ENCODE results near the gene TBC1D2.
"Not testable (repeated sequence)": the region's sequence is repeated elsewhere in the genome, so short reads cannot be mapped to it uniquely, and the experiment has no call there.

TBC1D2 gene

GRCh38 chr9:98175028-98175569 is 80.3 kb downstream of the TBC1D2 start:
- in situ Hi-C loops (cut with HindIII; ENCODE audit: low sequenced_read_pairs), result no loop called here

- in situ Hi-C loops (cut with HindIII; ENCODE audit: low sequenced_read_pairs), result not testable (repeated sequence)
Measured at GRCh38 chr9:98174502-98174918, 80.9 kb downstream of the TBC1D2 start.

DNA sequence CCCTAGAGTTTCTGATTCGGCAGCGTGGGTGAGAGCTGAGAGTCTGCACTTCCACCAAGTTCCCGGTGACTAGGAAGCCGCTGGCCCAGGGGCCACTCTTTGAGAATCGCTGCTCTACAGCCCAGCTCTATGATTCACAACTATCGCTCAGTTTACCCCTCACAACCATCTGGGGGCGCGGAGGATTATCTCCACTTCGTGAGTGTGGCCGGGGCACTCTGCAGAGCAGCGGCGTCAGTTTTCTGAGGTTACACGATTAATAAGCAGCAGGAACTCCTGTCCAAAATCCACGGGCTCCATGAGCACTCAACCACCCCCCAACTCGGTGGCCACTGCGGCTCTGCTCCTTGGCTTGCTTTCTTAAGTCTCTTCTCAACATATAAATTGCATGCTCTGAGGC is 82.3 kb downstream of the TBC1D2 start:
- in situ Hi-C loops (cut with HindIII; ENCODE audit: low sequenced_read_pairs), result no loop called here

- in situ Hi-C loops (cut with HindIII; ENCODE audit: low sequenced_read_pairs), result no loop called here
Measured at GRCh38 chr9:98172604-98173003, 82.8 kb downstream of the TBC1D2 start.

GRCh38 chr9:98171176-98171925 is 84.1 kb downstream of the TBC1D2 start:
- in situ Hi-C loops (cut with HindIII; ENCODE audit: low sequenced_read_pairs), result no loop called here

- in situ Hi-C loops (cut with HindIII; ENCODE audit: low sequenced_read_pairs), result no loop called here
Measured at GRCh38 chr9:98168941-98169488, 86.4 kb downstream of the TBC1D2 start.

DNA sequence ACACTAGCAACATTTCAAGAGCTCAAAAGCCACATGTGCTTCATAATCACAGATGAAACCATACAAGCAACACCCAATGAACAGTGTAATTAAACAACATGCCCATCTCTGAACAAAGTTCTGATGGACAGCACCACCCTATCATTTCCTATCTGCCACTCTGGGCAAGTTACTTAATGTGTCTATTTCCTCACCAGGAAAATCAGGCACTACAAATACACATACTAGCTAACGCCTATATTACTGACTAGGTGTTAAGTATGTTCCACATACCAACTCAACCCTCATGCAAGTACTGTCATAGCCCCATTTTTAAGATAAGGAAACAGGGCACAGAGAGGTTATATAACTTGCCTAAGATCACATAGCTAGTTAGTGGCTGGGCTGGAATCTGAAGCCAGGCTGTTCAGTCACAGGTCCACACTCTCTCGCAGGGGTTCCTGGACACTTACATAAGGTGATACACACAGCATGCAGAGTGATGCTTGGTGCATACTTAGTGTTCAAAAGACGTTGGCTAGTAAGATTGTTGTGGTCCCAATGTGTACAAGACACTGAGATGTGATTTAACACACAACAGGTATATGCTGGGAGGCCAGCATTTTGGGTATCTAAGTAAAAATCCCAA is 87.2 kb downstream of the TBC1D2 start:
- in situ Hi-C loops (cut with HindIII; ENCODE audit: low sequenced_read_pairs), result no loop called here

DNA sequence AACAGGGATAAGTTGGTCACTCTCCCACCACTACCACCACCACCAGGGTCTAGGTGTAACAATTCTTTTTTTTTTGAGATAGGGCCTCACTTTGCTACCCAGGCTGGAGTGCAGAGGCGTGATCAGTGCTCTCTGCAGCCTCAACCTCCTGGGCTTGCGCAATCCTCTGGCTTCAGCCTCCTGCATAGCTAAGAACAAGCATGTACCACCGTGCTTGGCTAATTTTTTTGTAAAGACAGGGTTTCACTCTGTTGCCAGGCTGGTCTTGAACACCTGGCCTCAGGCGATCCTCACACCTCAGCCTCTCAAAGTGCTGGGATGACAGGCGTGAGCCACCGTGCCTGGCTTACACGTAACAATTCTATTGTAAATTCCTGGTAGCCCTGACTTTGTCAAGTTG is 90.5 kb downstream of the TBC1D2 start:
- in situ Hi-C loops (cut with HindIII; ENCODE audit: low sequenced_read_pairs), result no loop called here

GRCh38 chr9:98162613-98163012 is 92.8 kb downstream of the TBC1D2 start:
- in situ Hi-C loops (cut with HindIII; ENCODE audit: low sequenced_read_pairs), result no loop called here

- in situ Hi-C loops (cut with HindIII; ENCODE audit: low sequenced_read_pairs), result no loop called here
Measured at GRCh38 chr9:98161851-98162250, 93.6 kb downstream of the TBC1D2 start.

DNA sequence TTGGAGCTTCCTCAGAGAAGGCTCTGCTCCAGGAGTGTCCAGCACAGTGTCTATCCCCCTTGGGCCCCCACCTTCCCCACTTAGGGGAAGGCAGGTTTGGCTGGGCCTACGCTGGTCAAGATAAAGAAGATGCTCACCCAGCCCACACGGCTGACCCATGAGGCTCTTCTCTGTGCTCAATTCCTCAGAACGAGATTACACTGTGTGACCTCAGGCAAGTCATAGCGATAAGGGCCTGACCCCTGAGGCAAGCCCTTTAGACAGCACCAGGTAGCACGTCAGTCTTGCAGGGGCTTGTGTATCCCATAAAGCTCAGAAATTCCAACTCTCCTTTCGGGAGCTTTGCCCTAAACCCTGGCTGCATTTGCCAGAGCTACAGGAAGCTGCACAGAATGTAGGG is 95.7 kb downstream of the TBC1D2 start:
- in situ Hi-C loops (cut with HindIII; ENCODE audit: low sequenced_read_pairs), result no loop called here

DNA sequence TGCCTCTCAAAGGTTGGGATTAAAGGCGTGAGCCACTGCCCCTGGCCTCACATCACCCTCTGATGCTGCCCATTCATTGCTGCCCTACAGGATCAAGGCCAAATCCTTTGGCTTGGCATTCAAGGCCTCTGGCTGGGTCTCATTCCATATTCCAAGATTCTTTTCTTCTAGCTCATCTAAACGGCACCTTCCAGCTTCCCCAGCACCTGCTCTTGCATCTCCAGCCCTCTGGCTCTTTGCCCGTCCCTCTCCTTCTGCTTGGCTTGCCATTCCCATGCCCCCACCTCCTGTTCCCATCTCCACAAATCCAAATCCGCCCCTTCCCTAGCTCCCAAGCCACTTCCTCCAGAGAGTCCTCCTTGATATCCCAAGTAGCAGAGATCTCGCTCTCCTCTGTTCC is 96.1 kb downstream of the TBC1D2 start:
- in situ Hi-C loops (cut with HindIII; ENCODE audit: low sequenced_read_pairs), result no loop called here

DNA sequence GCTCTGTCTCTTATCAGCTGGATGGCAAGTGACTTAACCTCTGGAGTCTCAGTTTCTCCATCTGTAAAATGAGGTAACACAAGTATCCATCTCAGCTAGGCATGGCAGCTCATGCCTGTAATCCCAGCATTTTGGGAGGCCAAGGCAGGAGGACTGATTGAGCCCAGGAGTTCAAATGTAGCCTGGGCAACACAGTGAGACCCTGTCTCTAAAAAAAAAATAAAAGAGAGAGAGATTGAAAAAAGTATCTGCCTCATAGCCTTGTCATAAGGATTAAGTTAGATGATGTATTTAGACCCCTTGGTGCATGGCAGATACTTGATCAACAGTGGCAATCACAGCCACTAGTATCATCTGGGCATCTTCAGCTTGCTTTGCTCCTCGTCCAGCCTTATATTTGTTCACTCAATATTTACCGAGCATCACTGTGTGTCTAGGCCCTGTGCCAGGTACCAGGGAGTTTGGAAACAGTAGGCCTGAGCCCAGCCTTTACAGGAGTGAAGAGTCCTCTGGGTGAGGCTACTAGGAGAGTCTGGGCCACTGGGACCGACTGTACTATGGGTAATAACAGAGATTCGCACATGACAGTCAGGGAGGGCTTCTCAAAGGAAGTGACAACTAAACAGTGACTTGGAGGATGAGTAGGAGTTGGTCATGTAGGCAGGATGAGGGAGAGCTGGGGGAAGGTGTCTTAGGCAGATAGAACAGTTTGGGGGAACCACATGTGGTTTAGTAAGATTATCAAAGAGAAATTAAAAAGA is 97.2 kb downstream of the TBC1D2 start:
- in situ Hi-C loops (cut with HindIII; ENCODE audit: low sequenced_read_pairs), result no loop called here

DNA sequence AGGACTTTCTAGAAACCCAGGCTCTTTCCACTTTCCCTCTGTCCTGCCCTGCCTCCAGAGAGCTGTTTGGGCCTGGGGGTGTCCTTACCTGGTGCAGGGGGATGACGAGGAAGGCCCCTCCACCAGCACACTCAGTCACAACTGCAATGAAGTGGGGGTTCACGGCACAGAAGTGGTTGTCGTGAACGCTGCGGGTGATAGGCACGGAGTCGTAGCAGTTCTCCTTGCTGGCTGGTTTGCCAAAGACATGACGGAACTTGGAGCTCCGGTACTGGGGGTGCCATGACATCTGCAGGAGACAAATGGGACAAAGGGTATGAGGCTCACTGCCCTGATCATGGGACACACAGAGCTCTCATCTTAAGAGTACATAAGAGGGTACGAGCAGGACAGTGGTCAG is 98.1 kb downstream of the TBC1D2 start:
- in situ Hi-C loops (cut with HindIII; ENCODE audit: low sequenced_read_pairs), result no loop called here

DNA sequence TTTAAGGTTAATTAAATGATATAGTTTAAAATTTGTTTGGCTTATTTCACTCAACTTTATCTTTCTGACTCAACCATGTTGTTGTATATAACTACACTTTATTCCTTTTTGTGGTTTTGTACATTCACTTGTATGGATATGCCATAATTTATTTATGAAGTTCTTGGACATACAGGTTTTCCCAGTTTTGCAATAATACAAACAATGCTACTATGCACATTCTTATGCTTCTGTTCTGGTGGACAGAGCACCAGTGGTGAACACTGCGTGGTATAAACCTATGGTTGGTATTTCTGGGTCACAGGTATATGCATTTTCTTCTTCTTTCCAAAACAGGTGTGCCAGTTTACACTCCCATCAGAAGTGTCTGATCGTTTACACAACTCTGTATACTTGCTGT is 100.8 kb downstream of the TBC1D2 start:
- in situ Hi-C loops (cut with HindIII; ENCODE audit: low sequenced_read_pairs), result no loop called here

GRCh38 chr9:98152526-98152925 is 102.9 kb downstream of the TBC1D2 start:
- in situ Hi-C loops (cut with HindIII; ENCODE audit: low sequenced_read_pairs), result no loop called here

DNA sequence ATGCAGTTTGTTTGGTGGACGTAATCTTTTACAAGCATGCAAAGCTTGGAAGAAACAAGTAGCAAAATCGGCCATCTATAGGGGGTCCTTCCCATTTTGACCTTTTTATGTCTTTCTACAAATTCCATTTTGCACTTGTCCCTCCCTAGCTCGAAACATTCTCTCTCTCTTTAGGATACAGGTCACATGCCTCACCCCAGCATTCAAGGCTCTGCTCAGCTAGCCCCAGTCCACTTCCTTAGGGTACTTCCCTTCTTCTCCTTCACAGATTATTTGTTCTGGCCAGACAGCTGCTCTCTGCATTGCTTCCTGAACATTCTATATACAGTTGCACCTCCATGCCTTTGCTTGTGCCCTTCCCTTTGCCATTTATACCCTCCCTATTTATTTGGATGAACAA is 104.7 kb downstream of the TBC1D2 start:
- in situ Hi-C loops (cut with HindIII; ENCODE audit: low sequenced_read_pairs), result no loop called here

DNA sequence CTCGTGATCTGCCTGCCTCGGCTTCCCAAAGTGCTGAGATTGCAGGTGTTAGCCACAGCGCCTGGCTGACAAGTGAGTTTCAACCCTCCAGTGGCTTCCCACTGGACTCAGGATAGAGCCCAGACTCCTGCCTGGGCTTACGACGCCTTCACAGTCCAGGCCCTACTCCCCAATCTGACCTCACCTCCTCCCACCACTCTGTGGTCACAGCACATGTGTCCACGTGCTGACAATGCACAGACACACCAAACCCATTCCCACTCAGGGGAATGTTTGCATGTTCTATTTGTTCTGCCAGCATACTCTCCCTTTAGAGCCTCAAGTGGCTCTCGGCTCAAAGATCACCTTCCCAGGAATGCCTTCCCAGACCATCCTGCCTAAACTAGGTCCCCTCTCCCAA is 105.3 kb downstream of the TBC1D2 start:
- in situ Hi-C loops (cut with HindIII; ENCODE audit: low sequenced_read_pairs), result no loop called here

- in situ Hi-C loops (cut with HindIII; ENCODE audit: low sequenced_read_pairs), result no loop called here
Measured at GRCh38 chr9:98149422-98149821, 106.0 kb downstream of the TBC1D2 start.
